ENCODE measurements around the gene FKBP14. TPM values are rescaled to one million over a fixed set of nuclear protein-coding genes. Genes with fewer than 3 reads are reported as not detected.
"Not testable (repeated sequence)": the region's sequence is repeated elsewhere in the genome, so short reads cannot be mapped to it uniquely, and the experiment has no call there.

FKBP14 gene
- total RNA-seq, 3 donors from 2014 or later (not counting 1 experiment from before 2014, with no cell fraction given) = 11.1 to 13.4 (median 11.9) TPM

DNA sequence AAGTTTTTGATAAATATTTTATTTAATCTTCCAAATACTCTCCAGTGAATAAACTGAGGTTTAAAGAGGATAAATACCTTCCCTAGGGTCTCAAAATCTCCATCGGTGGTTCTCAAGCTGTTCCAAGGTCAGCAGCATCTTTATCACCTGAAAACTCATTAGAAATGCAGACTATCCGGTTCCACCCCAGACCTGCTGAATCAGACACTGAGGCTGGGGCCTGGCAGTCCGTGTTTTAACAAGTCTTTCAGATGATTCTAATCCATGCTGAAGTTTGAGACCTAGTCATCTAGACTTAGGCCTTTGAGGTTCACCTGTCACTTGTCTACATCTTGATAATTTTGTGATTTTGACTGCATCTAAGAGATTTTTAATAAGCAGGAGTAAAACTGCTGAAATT, 39.2 kb upstream of the FKBP14 start:
- DNase-seq (no peak), ATAC-seq (no peak)
- Histone ChIP-seq H3K27ac (ENCODE audit: low read length) (no peak overlapping the region), H3K4me1 (ENCODE audit: control insufficient read depth, insufficient read depth, low read length) (no peaks in the 10 kb centered on the region), H3K27me3 (ENCODE audit: control insufficient read depth, insufficient read depth, low read length) (no peaks in the 10 kb centered on the region), H3K9me3 (ENCODE audit: control insufficient read depth, insufficient read depth, low read length) (no peaks in the 10 kb centered on the region), H3K4me3 (ENCODE audit: low read length) (no peak overlapping the region), H3K36me3 (ENCODE audit: control insufficient read depth, insufficient read depth, low read length) (peaks cover 4% of the 10 kb centered on the region)
- no peaks in the 10 kb centered on the region for H3K27me3 Mint-ChIP-seq (ENCODE audit: low read depth in 2 of 2)
- intact Hi-C loops (cut with micrococcal nuclease) = loop anchor here (10.0 kb wide), 1 partner anchor 111 kb away; no protein-coding TSS in a partner anchor
- H3K36me3 Mint-ChIP-seq = no peaks in the 10 kb centered on the region
- no peak overlapping the region for H3K27ac Mint-ChIP-seq
- H3K4me1 Mint-ChIP-seq = peaks cover 0 to 10% of the 10 kb centered on the region in 2 donors
- 97% methylated on average over 3 of the region's 3 CpGs for WGBS (ENCODE audit: insufficient coverage)
- TF ChIP-seq, protein P1, sequence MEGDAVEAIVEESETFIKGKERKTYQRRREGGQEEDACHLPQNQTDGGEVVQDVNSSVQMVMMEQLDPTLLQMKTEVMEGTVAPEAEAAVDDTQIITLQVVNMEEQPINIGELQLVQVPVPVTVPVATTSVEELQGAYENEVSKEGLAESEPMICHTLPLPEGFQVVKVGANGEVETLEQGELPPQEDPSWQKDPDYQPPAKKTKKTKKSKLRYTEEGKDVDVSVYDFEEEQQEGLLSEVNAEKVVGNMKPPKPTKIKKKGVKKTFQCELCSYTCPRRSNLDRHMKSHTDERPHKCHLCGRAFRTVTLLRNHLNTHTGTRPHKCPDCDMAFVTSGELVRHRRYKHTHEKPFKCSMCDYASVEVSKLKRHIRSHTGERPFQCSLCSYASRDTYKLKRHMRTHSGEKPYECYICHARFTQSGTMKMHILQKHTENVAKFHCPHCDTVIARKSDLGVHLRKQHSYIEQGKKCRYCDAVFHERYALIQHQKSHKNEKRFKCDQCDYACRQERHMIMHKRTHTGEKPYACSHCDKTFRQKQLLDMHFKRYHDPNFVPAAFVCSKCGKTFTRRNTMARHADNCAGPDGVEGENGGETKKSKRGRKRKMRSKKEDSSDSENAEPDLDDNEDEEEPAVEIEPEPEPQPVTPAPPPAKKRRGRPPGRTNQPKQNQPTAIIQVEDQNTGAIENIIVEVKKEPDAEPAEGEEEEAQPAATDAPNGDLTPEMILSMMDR (IDR thresholded peaks at IDR 0.05) = no peak
- no peaks in the 10 kb centered on the region for H3K9me3 Mint-ChIP-seq
- no peak overlapping the region for H3K4me3 Mint-ChIP-seq

DNA sequence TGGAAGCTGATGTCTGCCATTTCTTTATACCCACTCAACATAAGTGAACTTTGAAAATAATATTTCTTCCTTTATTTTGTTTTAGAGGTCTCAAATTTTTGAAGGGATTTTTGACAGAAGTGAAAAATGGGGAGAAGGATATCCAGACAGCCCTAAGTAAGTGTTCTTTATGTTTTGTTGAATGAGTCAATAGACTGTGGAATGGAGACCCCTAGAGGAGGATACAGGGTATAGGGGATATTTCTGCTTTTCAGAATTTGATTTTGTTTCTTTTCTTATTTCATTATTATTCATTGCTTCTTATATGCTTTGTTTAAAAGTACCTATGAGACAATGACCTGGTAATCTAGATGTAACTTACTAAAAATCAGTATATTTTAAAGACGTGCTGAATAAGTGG, 36.1 kb upstream of the FKBP14 start:
- Mint-ChIP-seq H3K36me3 (no peaks in the 10 kb centered on the region), H3K27ac (no peak overlapping the region), H3K27me3 (ENCODE audit: low read depth in 2 of 2) (no peaks in the 10 kb centered on the region), H3K4me1 (peaks cover 0 to 10% of the 10 kb centered on the region in 2 donors), H3K4me3 (no peak overlapping the region), H3K9me3 (no peaks in the 10 kb centered on the region)
- TF ChIP-seq, protein P1 (IDR thresholded peaks at IDR 0.05) = peak; percentile 61
- ATAC-seq (peak; percentile 57 to 69 (median 64)), DNase-seq (peak in 1 of 2 donors; percentile 52)
- H3K27me3 ChIP-seq (ENCODE audit: control insufficient read depth, insufficient read depth, low read length) = no peaks in the 10 kb centered on the region
- H3K4me1 ChIP-seq (ENCODE audit: control insufficient read depth, insufficient read depth, low read length) = no peaks in the 10 kb centered on the region
- H3K4me3 ChIP-seq (ENCODE audit: low read length) = no peak overlapping the region
- WGBS (ENCODE audit: insufficient coverage) = no CpG with 5 or more reads among the region's 1 CpG
- no peak overlapping the region for H3K27ac ChIP-seq (ENCODE audit: low read length)
- no peaks in the 10 kb centered on the region for H3K9me3 ChIP-seq (ENCODE audit: control insufficient read depth, insufficient read depth, low read length)
- H3K36me3 ChIP-seq (ENCODE audit: control insufficient read depth, insufficient read depth, low read length) = peaks cover 4% of the 10 kb centered on the region
- intact Hi-C loops (cut with micrococcal nuclease) = loop anchor here (1.0 to 10.0 kb wide), 4 partner anchors 108 to 500 kb away; no protein-coding TSS in a partner anchor

- H3K4me1 ChIP-seq (ENCODE audit: control insufficient read depth, insufficient read depth, low read length); H3K36me3 Mint-ChIP-seq; H3K4me3 ChIP-seq (ENCODE audit: low read length); H3K9me3 ChIP-seq (ENCODE audit: control insufficient read depth, insufficient read depth, low read length); H3K36me3 ChIP-seq (ENCODE audit: control insufficient read depth, insufficient read depth, low read length); H3K4me3 Mint-ChIP-seq; H3K9me3 Mint-ChIP-seq; H3K27ac ChIP-seq (ENCODE audit: low read length); H3K27ac Mint-ChIP-seq; H3K27me3 Mint-ChIP-seq (ENCODE audit: low read depth in 2 of 2); H3K27me3 ChIP-seq (ENCODE audit: control insufficient read depth, insufficient read depth, low read length): not testable (repeated sequence)
- peaks cover 0 to 10% of the 10 kb centered on the region in 2 donors for H3K4me1 Mint-ChIP-seq
- intact Hi-C loops (cut with micrococcal nuclease) = loop anchor here (1.0 to 10.0 kb wide), 4 partner anchors 107 to 501 kb away; no protein-coding TSS in a partner anchor
- peak; percentile 59 to 75 (median 72) for ATAC-seq
- peak in 1 of 2 donors; percentile 59 for DNase-seq
- WGBS (ENCODE audit: insufficient coverage) = no CpG with 5 or more reads among the region's 3 CpGs
These were observed 35.3 kb upstream of the FKBP14 start for GRCh38 chr7:30061786-30062185.

DNA sequence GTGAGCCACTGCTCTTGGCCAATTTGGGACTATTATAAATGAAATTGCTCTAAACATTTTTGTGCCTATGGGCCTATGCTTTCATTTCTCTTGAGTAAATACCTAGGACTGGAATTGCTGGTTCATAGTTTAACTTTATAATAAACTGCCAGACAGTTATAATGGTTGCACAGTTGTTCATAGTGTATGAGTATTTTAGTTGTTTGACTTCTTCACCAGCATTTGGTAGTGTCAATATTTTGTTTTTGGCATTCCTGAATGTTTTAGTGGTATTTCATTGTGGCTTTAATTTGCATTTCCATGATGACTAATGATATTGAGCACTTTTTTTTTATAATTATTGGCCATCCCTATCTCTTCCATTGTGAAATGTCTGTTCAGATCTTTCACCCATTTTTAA, 31.2 kb upstream of the FKBP14 start:
- Mint-ChIP-seq H3K27ac (no peak overlapping the region), H3K36me3 (no peaks in the 10 kb centered on the region)
- intact Hi-C loops (cut with micrococcal nuclease) = no loop called here

More for the DNA sequence above, 31.2 kb upstream of the FKBP14 start:
- Histone ChIP-seq H3K4me1 (ENCODE audit: control insufficient read depth, insufficient read depth, low read length) (no peaks in the 10 kb centered on the region), H3K9me3 (ENCODE audit: control insufficient read depth, insufficient read depth, low read length) (no peaks in the 10 kb centered on the region), H3K27me3 (ENCODE audit: control insufficient read depth, insufficient read depth, low read length) (no peaks in the 10 kb centered on the region), H3K27ac (ENCODE audit: low read length) (no peak overlapping the region), H3K4me3 (ENCODE audit: low read length) (no peak overlapping the region), H3K36me3 (ENCODE audit: control insufficient read depth, insufficient read depth, low read length) (peaks cover 9% of the 10 kb centered on the region)
- Mint-ChIP-seq H3K27me3 (ENCODE audit: low read depth in 2 of 2) (no peaks in the 10 kb centered on the region), H3K4me1 (peaks cover 0 to 10% of the 10 kb centered on the region in 2 donors), H3K4me3 (no peak overlapping the region), H3K9me3 (no peaks in the 10 kb centered on the region)
- DNase-seq = no peak
- no peak for ATAC-seq
- TF ChIP-seq, protein P1 (IDR thresholded peaks at IDR 0.05) = no peak

All from natural killer cell (primary cell).